ENCODE data around the gene SMYD3.
"Not testable (repeated sequence)": the region's sequence is repeated elsewhere in the genome, so short reads cannot be mapped to it uniquely, and the experiment has no call there.

The SMYD3 gene

DNA sequence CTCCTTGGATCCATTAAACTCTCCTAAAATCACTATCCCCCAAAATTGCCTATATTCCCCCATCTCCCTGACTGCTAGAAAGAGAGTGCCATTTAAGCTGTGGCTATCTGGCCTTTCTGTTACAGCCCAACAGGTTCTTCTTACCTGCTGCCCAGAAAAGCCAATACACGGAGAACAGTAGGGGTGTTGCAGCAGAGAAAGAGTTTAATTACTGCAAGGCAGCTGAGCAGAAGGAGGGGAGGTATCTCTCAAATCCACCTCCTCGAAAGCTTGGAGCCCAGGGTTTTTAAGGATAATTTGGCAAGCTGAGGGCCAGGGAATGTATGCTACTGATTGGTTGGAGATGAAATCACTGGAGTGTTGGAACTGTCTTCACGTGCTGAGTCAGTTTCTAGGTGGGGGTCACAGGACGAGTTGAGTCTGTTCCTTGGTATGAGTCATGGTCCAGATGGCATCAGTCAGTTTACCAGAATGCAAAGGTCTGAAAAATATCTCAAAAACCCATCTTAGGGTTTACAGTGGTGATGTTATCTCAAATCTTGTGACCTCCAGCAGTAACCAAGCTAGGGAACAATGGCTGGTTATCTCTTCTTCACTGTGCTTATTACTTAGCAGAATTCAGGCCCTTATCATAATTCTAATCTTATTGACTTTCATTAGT lies 89.8 kb downstream of the SMYD3 start:
- no peak for DNase-seq (ENCODE audit: low read depth in 2 of 2)

DNA sequence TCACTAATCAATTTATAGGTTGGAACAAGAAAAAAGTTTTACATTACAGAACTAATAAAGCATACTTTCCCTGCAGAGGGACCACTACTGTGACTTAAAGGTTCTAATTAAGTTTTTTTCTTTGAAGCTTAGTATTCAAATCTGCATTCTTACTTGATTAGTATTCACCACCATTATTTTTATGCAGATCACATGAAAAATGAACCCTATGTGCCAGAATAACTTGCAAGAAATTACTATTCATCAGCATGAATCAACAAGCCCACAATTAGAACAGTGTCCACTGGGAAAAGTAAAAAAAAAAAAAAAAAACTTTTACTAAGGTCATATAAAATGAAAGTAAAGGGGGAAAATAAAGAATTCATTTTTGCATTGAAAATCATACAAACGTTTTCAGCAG lies 90.8 kb downstream of the SMYD3 start:
- no peak for DNase-seq (ENCODE audit: low read depth in 2 of 2)

DNA sequence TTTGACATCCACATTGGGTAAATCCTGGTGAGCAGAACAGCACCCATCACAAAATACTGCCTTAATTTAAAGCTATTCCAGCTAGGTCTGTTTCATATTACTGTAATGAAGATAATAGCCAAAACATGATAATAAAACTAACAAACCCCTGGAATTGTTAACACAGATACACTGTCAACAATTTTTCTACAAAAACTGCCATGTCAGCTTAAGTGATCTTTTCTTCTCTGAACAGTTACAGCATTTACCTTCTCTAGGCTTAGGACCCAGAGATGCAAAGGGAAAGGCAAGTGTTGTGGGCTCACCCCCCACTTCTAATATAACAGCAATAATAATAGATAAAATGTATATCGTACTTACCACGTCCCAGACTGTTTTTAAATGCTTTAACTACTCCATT lies 92.1 kb downstream of the SMYD3 start:
- no peak for DNase-seq (ENCODE audit: low read depth in 2 of 2)

DNA sequence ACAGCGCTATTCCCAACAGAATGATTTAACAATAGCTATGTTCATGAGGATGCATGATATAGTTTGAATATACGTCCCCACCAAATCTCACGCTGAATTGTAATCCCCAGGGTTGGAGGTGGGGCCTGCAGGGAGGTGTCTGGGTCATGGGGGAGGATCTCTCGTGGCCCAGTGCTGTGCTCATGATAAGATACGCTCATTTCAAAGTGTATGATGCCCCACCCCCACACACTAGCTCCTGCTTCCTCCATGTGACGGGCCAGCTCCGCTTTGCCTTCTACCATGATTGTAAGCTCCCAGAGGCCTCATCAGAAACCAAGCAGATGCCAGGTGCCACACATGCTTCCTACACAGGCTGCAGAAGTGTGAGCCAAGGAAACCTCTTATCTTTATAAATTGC lies 93.6 kb downstream of the SMYD3 start:
- DNase-seq (ENCODE audit: low read depth in 2 of 2), result no peak

DNA sequence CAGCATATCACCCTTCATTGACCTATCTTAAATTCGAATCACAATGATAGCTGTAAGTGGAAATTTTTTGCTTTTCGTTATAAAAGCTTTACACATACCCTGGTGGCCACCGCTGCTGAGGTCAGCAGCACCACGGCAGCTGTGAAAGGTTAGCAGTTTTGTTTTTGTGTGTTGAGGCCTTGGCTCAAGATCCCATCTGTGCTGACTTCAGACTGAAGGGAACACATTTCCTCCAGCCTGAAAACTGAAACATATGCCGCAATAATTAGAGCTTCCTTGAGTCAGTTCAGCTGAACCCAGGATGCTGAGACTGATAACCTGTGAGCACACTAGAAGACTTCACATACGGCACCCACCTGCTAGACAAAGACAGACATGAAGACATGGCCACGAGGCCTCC lies 103.0 kb downstream of the SMYD3 start:
- no peak for DNase-seq (ENCODE audit: low read depth in 2 of 2)

DNA sequence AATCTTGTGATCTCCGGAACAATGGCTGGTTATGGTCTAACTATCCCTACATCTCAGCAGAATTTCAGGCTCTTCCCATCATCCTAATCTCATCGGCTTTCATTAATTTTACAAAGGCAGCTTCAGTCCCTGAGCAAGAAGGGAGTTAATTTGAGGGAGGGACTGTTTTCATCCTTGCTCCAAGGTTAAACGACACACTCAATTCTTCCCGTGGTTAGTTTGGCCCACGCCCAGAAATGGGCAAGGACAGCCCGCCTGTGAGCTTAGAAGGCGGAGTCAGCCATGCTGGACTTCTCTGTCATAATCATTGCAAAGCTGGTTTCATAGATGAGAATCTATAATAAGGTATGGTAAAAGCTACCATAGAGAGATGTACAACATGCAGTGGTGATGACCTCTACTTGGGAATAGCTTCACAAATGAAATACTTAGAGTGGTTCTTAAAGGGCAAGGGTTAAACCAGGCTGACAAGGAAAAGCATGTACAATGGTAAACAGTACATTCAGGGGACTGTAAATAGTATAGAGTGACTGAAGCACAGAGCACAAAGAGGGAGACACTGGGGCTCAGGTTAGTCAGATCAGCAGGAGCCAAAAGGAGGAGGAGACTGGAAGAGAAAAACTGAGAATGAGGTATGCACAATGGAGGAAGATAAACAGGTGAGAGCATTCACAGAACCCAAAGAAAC lies 108.8 kb downstream of the SMYD3 start:
- DNase-seq (ENCODE audit: low read depth in 2 of 2), result no peak

DNA sequence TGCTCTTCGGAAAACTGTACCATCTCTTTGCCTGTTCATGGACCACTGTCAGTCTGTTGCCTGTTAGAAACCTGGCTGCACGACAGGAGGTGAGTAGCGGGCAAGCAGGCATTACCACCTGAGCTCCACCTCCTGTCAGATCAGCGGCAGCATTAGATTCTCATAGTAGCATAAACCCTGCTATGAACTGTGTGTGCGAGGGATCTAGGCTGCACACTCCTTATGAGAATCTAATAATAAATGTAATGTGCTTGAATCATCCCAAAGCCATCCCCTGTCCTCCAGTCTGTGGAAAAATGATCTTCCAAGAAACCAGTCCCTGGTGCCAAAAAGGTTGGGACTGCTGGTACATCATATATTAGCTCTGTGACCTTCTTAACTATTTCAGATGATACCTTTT lies 110.0 kb downstream of the SMYD3 start:
- DNase-seq (ENCODE audit: low read depth in 2 of 2), result no peak

DNA sequence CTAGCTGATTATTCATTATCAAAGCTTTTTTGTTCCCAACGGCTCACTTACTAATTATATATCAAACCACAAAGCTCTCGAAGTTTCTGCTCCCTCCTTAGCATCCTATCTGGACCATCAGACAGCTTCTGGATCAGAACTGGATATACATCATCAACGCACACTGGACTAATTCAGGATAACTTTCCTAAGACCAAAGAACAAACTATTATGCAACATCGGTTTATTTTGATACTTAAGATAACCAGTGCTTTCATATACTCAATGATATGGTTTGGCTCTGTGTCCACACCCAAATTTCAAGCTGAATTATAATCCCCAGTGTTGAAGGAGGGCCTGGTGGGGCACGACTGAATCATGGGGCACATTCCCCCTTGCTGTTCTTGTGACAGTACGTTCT lies 110.8 kb downstream of the SMYD3 start:
- no peak for DNase-seq (ENCODE audit: low read depth in 2 of 2)

DNA sequence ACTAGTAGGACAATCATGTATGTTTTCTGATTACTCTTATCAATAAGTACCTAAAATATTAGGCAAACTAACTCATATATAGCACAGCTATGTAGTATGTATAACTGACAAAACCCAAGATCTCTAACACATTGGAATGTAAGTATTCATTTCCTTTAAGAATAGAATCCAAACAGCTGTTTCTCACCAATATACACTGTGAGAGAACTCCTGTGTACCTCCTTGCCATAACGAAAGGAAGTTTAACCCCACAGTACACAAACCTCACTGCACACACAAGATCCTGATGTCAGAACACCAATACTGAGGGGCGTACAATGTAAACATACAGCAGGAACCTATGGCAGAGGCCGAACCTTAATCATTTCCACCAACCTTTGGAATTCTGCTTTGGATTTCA lies 113.0 kb downstream of the SMYD3 start:
- no peak for DNase-seq (ENCODE audit: low read depth in 2 of 2)

DNA sequence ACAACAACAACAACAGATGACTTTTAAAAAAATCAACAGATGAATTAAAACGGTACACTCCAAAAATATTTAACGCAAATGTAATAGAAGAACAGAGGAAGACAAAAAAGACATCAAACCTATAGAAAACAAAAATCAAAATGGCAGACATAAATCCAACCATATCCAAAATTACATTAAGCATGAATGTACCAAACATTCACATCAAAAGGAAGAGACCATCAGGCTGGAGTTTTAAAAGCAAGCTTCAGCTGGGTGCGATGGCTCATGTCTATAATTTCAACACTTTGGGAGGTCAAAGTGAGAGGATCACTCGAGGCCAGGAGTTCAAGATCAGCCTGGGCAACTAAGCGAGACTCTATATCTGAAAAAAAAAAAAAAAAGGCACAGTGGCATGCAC lies 116.2 kb downstream of the SMYD3 start:
- no peak for DNase-seq (ENCODE audit: low read depth in 2 of 2)

DNA sequence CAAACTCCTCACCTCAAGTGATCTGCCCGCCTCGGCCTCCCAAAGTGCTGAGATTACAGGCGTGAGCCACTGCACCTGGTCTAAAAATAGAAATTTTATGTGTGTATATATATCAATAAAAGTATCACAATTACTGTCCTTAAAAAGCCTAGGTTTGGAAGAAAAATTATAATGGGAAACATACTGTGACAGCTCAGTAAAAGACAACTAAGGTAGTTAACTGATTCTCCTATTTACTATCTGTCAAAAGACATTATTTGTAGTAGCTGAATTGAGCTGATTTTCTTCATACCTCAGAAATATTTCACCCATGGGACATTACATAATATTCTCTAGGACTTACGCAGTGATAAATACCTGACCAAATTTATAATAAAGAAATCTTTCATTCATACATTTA lies 122.5 kb downstream of the SMYD3 start:
- no peak for DNase-seq (ENCODE audit: low read depth in 2 of 2)

DNA sequence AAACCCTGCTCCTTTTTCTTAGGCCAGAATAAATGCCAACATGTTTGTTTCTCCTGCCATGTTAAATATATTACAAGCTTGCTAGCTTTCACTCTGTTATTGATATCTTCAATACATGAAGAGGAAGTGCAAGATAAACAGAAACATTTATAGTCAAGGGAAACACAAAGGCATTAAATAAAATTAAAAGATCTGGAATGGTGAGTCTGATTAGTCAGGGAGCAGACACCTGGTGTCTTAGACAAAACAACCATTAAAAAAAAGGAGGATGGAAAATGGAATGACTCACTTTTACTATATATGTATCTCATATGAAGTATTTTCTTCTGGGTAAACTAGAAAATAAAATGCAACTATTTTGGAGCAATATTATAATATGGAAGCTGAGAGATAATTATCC lies 123.3 kb downstream of the SMYD3 start:
- no peak for DNase-seq (ENCODE audit: low read depth in 2 of 2)

DNA sequence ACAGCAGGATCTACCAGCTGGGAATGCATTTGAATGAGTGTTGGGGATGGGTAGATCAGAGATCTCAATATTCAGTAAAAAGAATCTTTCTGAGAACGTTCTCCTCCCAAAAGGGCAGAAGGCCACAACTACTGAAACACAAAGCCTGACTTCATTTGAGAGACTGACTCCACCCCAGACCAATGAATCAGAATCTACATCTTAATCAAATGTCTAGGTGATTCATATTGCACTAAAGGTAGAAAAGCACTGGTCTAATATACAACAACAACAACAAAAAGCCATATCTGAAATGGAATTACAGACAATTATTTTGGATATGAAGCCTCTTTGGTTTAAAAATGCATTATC lies 123.9 kb downstream of the SMYD3 start:
- DNase-seq (ENCODE audit: low read depth in 2 of 2), result no peak

DNA sequence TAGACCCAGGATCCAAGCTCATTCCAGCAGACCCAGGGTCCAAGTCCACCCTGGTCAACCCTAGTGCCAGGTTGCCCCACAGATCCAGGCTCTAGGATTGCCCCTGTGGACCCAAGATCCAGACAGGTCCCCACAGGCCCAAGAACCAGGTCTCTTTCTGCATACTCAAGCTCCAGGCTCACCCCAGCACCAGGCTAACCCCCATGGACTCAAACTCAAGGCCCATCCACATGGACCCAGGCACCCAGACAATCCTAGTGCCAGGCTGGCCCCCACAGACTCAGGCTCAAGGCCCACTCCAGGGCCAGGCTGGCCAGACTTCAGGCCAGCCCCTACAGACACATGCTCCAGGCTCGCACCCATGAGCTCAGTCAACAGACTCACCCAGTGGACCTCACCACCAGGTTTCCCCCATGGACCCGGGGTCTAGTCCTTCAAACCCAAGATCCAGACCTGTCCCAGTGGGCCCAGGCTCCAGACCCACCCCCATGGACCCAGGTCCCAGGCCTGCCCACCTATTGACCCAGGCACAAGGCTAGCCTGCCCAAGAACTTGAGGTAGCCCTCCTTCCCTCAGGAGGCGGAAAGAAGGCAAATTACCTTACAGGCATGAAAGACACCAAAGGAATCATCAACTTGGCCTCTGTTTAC lies 124.4 kb downstream of the SMYD3 start:
- DNase-seq (ENCODE audit: low read depth in 2 of 2), result no peak

DNA sequence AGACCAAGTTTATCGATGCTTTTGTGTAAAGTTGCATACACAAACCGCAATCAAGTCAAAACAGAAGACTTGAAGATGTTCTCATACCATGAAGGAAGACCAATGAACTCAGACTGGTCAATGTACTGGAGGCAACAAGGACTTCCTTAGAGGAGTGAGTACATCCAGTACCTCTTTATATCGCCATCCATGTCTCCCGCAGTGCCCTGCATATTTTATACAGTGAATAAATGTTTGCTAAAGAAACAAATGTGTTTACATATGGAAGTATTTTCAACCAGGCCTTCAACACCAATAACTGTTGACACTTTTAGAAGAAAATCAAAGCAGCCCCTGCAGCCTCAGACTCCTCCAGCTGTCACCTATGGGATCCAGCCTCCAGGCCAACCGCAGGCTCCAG lies 125.6 kb downstream of the SMYD3 start:
- DNase-seq (ENCODE audit: low read depth in 2 of 2), result no peak

DNA sequence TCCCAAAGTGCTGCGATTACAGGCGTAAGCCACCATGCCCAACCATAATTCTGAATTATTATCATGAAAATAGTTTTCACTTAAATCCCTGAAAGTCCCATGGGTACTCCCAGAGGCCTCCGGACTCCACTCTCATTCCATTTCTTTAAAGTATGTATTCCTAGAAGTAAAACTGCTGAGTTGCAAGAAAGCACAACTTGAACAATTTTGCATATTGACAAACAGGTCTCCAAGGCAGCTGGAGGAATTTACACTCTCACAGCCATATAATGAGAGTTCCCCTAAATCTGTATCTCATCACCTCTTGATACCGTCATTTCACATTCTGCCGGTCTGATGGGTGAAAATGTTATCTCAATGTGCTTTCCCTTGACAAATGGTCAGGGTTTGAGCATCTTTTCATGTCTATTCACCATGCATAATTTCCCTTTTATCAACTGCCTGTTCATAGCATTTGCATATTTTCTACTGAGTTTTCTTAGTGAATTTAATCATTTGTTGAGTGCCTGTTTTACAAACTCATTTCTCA lies 129.4 kb downstream of the SMYD3 start:
- no peak for DNase-seq (ENCODE audit: low read depth in 2 of 2)

DNA sequence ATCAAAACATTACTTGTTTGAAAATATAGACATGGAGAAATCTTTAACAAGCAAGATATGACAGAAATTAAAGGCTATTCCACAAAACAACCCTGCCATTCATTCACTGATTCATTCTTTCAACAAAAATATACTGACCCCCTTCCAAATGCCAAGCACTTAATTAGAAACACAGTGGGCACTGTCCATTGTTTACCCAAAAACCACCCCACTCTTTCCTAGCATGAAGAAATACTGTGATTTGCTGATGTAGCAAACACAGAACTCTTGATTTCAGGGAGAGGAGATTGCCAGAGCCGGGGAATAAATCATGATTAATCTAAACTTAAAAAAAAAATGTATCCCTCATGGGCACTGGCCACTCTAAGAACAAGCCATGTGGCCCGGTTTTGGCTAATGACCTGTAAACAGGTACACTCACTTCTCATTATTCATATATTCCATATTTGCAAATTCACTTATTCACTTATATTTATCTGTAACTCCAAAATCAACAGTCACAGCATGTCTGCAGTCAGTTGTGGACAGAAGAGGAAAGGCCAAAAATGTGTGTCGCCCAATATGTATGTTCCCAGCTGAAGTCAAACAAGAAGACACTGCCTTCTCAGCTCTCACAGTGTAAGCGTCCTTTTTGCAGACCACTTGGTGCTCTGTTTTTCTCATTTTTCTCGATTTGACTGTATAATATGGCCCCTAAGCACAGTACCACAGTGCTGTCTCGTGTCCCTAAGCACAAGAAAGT lies 133.1 kb downstream of the SMYD3 start:
- DNase-seq (ENCODE audit: low read depth in 2 of 2), result no peak

DNA sequence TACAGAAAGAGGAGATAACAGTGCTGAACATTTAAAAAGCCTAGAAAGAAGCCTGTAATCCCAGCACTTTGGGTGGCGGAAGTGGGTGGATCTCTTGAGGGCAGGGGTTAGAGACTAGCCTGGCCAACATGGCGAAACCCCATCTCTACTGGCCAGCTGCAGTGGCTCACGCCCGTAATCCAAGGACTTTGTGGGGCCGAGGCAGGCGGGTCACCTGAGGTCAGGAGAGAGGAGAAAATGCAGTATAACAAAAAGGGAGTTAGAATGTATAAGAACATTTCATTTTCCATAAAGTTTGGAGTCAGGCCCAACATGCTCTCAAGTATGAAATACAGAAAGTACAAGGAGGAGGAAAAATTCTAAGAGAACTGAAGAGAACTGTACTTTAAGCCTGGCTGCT lies 134.5 kb downstream of the SMYD3 start:
- no peak for DNase-seq (ENCODE audit: low read depth in 2 of 2)

DNA sequence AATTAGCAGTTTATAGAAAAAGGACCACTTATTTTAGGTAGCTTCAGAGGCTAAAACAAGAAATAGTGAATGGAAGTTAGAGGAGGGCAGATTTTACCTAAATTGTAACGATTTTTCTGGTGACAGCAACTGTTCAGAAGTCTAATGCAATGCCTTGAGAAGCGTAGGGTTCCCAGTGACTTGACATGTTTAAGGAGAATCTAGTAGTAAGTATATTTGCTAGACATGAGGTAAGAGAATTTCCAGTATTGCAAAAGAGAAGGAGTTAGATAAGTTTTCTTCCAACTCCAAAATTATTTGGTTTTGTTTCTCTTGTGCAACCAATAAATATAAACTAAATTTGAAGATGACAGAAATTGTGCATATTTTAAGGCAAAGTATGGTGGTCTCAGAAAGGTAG lies 140.0 kb downstream of the SMYD3 start:
- no peak for DNase-seq (ENCODE audit: low read depth in 2 of 2)

DNA sequence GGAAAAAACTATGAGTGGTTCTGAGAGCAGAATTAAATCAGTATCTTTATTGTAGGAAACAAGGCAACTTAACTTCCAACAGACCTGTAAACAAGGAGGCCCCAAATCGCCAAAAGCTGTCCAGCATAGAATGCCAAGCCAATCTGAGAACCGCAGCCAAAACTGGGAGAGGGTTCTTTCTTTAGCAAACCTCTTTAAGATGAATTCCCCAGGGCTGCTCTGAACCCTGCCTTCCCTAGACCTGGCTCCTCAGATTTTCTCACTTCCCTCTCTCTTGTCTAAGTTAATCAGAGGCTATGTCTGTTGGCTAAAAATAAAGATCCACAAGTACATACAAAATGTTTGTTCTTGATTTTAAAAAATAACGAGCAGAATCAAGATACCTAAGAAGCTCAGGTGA lies 141.4 kb downstream of the SMYD3 start:
- no peak for DNase-seq (ENCODE audit: low read depth in 2 of 2)

DNA sequence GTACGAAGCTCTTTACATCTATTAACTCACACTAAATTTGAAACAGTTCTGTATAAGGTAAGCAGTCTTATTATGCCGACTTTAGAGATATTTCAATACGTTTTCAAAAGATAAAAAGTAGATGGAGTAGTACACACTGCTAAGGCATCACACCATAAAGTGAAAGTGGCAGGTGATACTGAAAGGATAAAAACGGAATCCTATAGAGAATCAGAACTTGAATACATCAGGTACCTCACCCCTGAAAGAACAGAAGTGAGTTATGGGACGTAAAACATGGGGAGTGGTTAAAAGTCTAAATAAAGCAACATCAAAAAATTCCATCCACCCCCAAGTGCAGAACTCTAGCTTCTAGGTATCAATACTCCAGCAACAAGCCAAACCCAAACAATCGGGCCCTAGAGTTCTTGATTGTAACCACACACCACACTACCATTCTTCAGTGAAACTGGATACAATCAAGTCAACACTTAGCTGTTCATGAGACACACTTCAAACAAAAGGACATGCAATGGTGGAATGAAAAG lies 142.6 kb downstream of the SMYD3 start:
- DNase-seq (ENCODE audit: low read depth in 2 of 2), result no peak

DNA sequence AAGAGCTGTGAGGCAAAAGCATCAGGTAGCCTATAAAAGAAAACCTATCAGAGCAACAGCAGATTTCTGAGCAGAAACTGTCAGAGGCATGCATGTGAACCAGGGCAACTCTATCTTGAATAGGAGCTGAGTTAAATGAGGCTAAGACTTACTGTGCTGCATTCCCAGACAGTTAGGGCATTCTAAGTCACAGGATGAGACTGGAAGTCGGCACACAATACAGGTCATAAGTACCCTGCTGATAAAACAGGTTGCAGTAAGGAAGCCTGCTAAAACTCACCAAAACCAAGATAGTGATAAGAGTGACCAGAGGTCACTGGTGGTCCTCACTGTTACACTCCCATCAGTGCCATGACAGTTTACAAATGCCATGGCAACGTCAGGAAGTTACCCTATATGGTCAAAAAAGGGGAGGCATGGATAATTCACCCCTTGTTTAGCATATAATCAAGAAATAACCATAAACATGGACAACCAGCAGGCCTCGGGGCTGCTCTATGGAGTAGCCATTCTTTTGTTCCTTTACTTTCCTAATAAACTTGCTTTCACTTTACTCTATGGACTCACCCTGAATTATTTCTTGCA lies 150.0 kb downstream of the SMYD3 start:
- DNase-seq (ENCODE audit: low read depth in 2 of 2), result not testable (repeated sequence)

Measured in activated CD8-positive, alpha-beta memory T cell treated with anti-CD3 and anti-CD28 coated beads for 4 hours (primary cell).